IMR-90 (cell line): ENCODE results near the gene HNMT. TPM values are rescaled to one million over a fixed set of nuclear protein-coding genes. Genes with fewer than 3 reads are reported as not detected.

Experiments used
- ATAC-seq: fragments of 200-7000 bp; cut with Tn5 transposase; 2 replicates; pipeline ENCODE4 v1.9.1; 2020; ENCODE audit warnings: low read depth, mild to moderate bottlenecking, moderate library complexity
- BruUV-seq: library from RNA; stranded (reverse); fragments of 400-500 nt; replicated peaks from 2 replicates; lab custom pipeline; 2021; lab: Mats Ljungman, UMichigan
- CTCF ChIA-PET: fragments of 300-600 bp; formaldehyde crosslinking; extraction: SDS; loops from one replicate; lab custom pipeline; 2021; ENCODE audit warnings: antibody characterized with exemption; lab: Yijun Ruan, JAX
- POLR2A ChIA-PET: fragments of 300-600 bp; sonication (Branson Sonifier 250); formaldehyde crosslinking; loops from one replicate; lab custom pipeline; 2022; ENCODE audit warnings: antibody characterized with exemption; ENCODE audit not compliant: unreplicated experiment; lab: Charles Lee
- DNase-seq: peaks from one replicate; pipeline ENCODE4 v3.0.0; 2013
- H2AFZ ChIP-seq: replicated peaks from 2 replicates; pipeline ENCODE3; 2013; ENCODE audit warnings: low read length, mild to moderate bottlenecking; ENCODE audit not compliant: poor library complexity
- H2AK5ac ChIP-seq: 2 replicates; pipeline ENCODE4 v1.6.1; 2013; ENCODE audit warnings: low read depth, low read length, inconsistent platforms
- H2AK9ac ChIP-seq: replicated peaks from 2 replicates; pipeline ENCODE3; 2013; ENCODE audit warnings: mild to moderate bottlenecking, low read depth, low read length, moderate library complexity; ENCODE audit not compliant: poor library complexity
- H2BK120ac ChIP-seq: 2 replicates; pipeline ENCODE4 v1.6.1; 2013; ENCODE audit warnings: low read depth, low read length, inconsistent platforms
- H2BK15ac ChIP-seq: 3 replicates; pipeline ENCODE4 v1.6.1; 2013; ENCODE audit warnings: low read depth, low read length, inconsistent platforms
- H2BK20ac ChIP-seq: 2 replicates; pipeline ENCODE4 v1.6.1; 2013; ENCODE audit warnings: low read depth, mild to moderate bottlenecking, inconsistent platforms, low read length, moderate library complexity
- H2BK5ac ChIP-seq: 2 replicates; pipeline ENCODE4 v1.6.1; 2013; ENCODE audit warnings: mild to moderate bottlenecking, low read depth, low read length, inconsistent platforms; ENCODE audit not compliant: poor library complexity, severe bottlenecking
- H3K14ac ChIP-seq: replicated peaks from 2 replicates; pipeline ENCODE4 v1.6.1; 2013; ENCODE audit warnings: low read depth, low read length, inconsistent platforms
- H3K18ac ChIP-seq: 2 replicates; pipeline ENCODE4 v1.6.1; 2013; ENCODE audit warnings: low read depth, low read length, control low read depth
- H3K23ac ChIP-seq: 2 replicates; pipeline ENCODE4 v1.6.1; 2013; ENCODE audit warnings: low read depth, low read length, inconsistent platforms
- H3K27ac ChIP-seq: 2 replicates; pipeline ENCODE4 v1.5.1; 2013; ENCODE audit warnings: mild to moderate bottlenecking, control low read depth, low read length; ENCODE audit not compliant: insufficient read depth
- H3K27me3 ChIP-seq: 2 replicates; pipeline ENCODE4 v1.6.1; 2013; ENCODE audit warnings: low read length; ENCODE audit not compliant: control insufficient read depth, insufficient read depth
- H3K36me3 ChIP-seq: 2 replicates; pipeline ENCODE4 v1.6.1; 2013; ENCODE audit warnings: low read length, mixed read lengths; ENCODE audit not compliant: control insufficient read depth, insufficient read depth
- H3K4ac ChIP-seq: 2 replicates; pipeline ENCODE4 v1.6.1; 2013; ENCODE audit warnings: low read depth, low read length, inconsistent platforms
- H3K4me1 ChIP-seq: 2 replicates; pipeline ENCODE4 v1.6.1; 2013; ENCODE audit warnings: low read length, mixed read lengths; ENCODE audit not compliant: control insufficient read depth, insufficient read depth
- H3K4me2 ChIP-seq: 2 replicates; pipeline ENCODE4 v1.6.1; 2013; ENCODE audit warnings: low read depth, mild to moderate bottlenecking, control low read depth, low read length, moderate library complexity
- H3K4me3 ChIP-seq: 2 replicates; pipeline ENCODE4 v1.5.1; 2013; ENCODE audit warnings: low read depth, mild to moderate bottlenecking, control low read depth, low read length, moderate library complexity; ENCODE audit not compliant: insufficient read depth
- H3K56ac ChIP-seq: 2 replicates; pipeline ENCODE4 v1.6.1; 2013; ENCODE audit warnings: low read length, inconsistent platforms; ENCODE audit not compliant: insufficient read depth; ENCODE audit errors: extremely low read depth
- H3K79me1 ChIP-seq, 2 experiments: 2 replicates each; pipeline ENCODE4 v1.6.1; 2013; ENCODE audit warnings: low read length in 2 of 2, inconsistent platforms in 1 of 2, low read depth in 1 of 2
- H3K9ac ChIP-seq: 2 replicates; pipeline ENCODE4 v1.6.1; 2013; ENCODE audit warnings: low read depth, low read length, control low read depth
- H3K9me1 ChIP-seq: 2 replicates; pipeline ENCODE4 v1.6.1; 2013; ENCODE audit warnings: low read length, inconsistent platforms; ENCODE audit not compliant: insufficient read depth
- H3K9me3 ChIP-seq: 2 replicates; pipeline ENCODE4 v1.6.1; 2013; ENCODE audit warnings: low read length; ENCODE audit not compliant: control insufficient read depth, insufficient read depth
- H4K20me1 ChIP-seq: 2 replicates; pipeline ENCODE4 v1.6.1; 2013; ENCODE audit warnings: low read length, inconsistent platforms; ENCODE audit not compliant: insufficient read depth
- H4K5ac ChIP-seq: 2 replicates; pipeline ENCODE4 v1.6.1; 2013; ENCODE audit warnings: mild to moderate bottlenecking, low read depth, low read length, control low read depth
- H4K8ac ChIP-seq, 2 experiments: 2 replicates each; pipeline ENCODE4 v1.6.1; 2013; ENCODE audit warnings: low read depth in 2 of 2, low read length in 2 of 2, control low read depth in 1 of 2, inconsistent platforms in 1 of 2
- H4K91ac ChIP-seq: 2 replicates; pipeline ENCODE4 v1.6.1; 2013; ENCODE audit warnings: low read depth, low read length, inconsistent platforms; ENCODE audit not compliant: insufficient read depth
- BHLHE40 ChIP-seq: fragments of 150-350 bp; IDR thresholded peaks from 2 replicates; pipeline ENCODE4 v1.6.1; 2016; ENCODE audit warnings: mild to moderate bottlenecking, low read depth, low read length
- CEBPB ChIP-seq: IDR thresholded peaks from 2 replicates; pipeline ENCODE4 v1.6.1; 2012; ENCODE audit warnings: low read depth, low read length, improper control_type of control experiment
- CHD1 ChIP-seq: IDR thresholded peaks from 2 replicates; pipeline ENCODE4 v1.6.1; 2012; ENCODE audit warnings: low read depth, low read length, improper control_type of control experiment
- CTCF ChIP-seq: conservative IDR thresholded peaks from 2 replicates; pipeline ENCODE4 v1.5.1; 2012; ENCODE audit warnings: mild to moderate bottlenecking, low read depth, low read length, improper control_type of control experiment
- ELK1 ChIP-seq: fragments of 150-350 bp; IDR thresholded peaks from 2 replicates; pipeline ENCODE4 v1.6.1; 2016; ENCODE audit warnings: low read depth, mild to moderate bottlenecking, low read length, moderate library complexity, borderline replicate concordance
- FOS ChIP-seq: fragments of 150-350 bp; IDR thresholded peaks from 2 replicates; pipeline ENCODE4 v1.6.1; 2016; ENCODE audit warnings: low read depth, low read length
- MAFK ChIP-seq: IDR thresholded peaks from 2 replicates; pipeline ENCODE4 v1.6.1; 2012; ENCODE audit warnings: low read depth, low read length, improper control_type of control experiment
- MAZ ChIP-seq: IDR thresholded peaks from 2 replicates; pipeline ENCODE4 v1.6.1; 2012; ENCODE audit warnings: low read depth, mild to moderate bottlenecking, low read length, improper control_type of control experiment, moderate library complexity, borderline replicate concordance
- MXI1 ChIP-seq: IDR thresholded peaks from 2 replicates; pipeline ENCODE4 v1.6.1; 2012; ENCODE audit warnings: low read depth, mild to moderate bottlenecking, low read length, moderate library complexity, borderline replicate concordance
- POLR2A ChIP-seq: IDR thresholded peaks from 2 replicates; pipeline ENCODE4 v1.6.1; 2012; ENCODE audit warnings: mild to moderate bottlenecking, low read depth, low read length
- RFX5 ChIP-seq: IDR thresholded peaks from 2 replicates; pipeline ENCODE4 v1.8.0; 2012; ENCODE audit warnings: low read depth, mild to moderate bottlenecking, low read length, moderate library complexity
- SMC3 ChIP-seq: fragments of 150-350 bp; IDR thresholded peaks from 2 replicates; pipeline ENCODE4 v1.6.1; 2016; ENCODE audit warnings: low read depth, mild to moderate bottlenecking, antibody characterized with exemption, low read length, moderate library complexity
- USF2 ChIP-seq: fragments of 150-350 bp; IDR thresholded peaks from 2 replicates; pipeline ENCODE4 v1.6.1; 2017; ENCODE audit warnings: mild to moderate bottlenecking, antibody characterized with exemption, low read length, low read depth
- WGBS, 2 experiments: methylation state at CpG; one replicate each; pipeline versions ENCODE4 v1.1.5 to v1.1.7; 2013; ENCODE audit warnings: missing lambda C conversion rate in 2 of 2; ENCODE audit not compliant: insufficient read length in 1 of 2; ENCODE audit errors: extremely low coverage in 2 of 2; 5-methylcytosine and 5-hydroxymethylcytosine counted together
- dilution Hi-C: fragments of 300-500 bp; cut with HindIII; formaldehyde crosslinking; loops from one replicate; pipeline ENCODE4 v1.14.3; 2018; ENCODE audit warnings: low sequenced_read_pairs; ENCODE audit not compliant: unreplicated experiment
- in situ Hi-C: fragments of 300-500 bp; cut with MboI; formaldehyde crosslinking; loops from 3 replicates; pipeline ENCODE4 v1.14.3; 2019; ENCODE audit warnings: low sequenced_read_pairs, inconsistent platforms, mixed read lengths
- intact Hi-C: fragments of 100-400 bp; cut with micrococcal nuclease; formaldehyde crosslinking; loops from 2 replicates; pipeline ENCODE4 v1.10.0; 2022
- polyA plus RNA-seq, 3 experiments: library from polyadenylated mRNA; depleted of rRNA; stranded (reverse); fragments of >200 nt; gene quantifications; 2 replicates each; pipeline ENCODE4 v1.2.3, GENCODE V29; 2012; ENCODE audit warnings: low replicate concordance in 1 of 3
- total RNA-seq: library from RNA; depleted of rRNA; stranded (reverse); fragments of >200 nt; gene quantifications from 2 replicates; pipeline ENCODE4 v1.2.3, GENCODE V29; 2012

HNMT gene
- total and polyA plus RNA-seq, 2 of the 4 experiments (the other 2 are of a cell fraction) = 6.4 to 14.2 TPM

- intact Hi-C loops = no loop called here
- POLR2A ChIA-PET = no interaction called here
- Histone ChIP-seq H3K79me1 (no peaks in the 10 kb centered on the region), H4K8ac (no peak overlapping the region; a peak in 1 of 4 replicates), H3K14ac (no peak overlapping the region), H3K56ac (no peak overlapping the region), H3K27me3 (no peaks in the 10 kb centered on the region), H2BK20ac (peak overlapping the region; percentile 27), H2BK120ac (peak overlapping the region; percentile 66), H2BK15ac (0 out of 3 replicates have a peak overlapping the region, but pooled peaks have one; percentile 21), H3K27ac (no peak overlapping the region), H4K20me1 (no peaks in the 10 kb centered on the region), H2AK5ac (peak overlapping the region; percentile 75; the same call in 1 of the 2 replicates), H4K5ac (no peak overlapping the region; the same call in 1 of the 2 replicates), H2AFZ (no peak overlapping the region), H3K4me1 (peaks cover 11% of the 10 kb centered on the region), H3K4ac (peak overlapping the region; percentile 32; the same call in 1 of the 2 replicates), H3K36me3 (no peaks in the 10 kb centered on the region), H3K9me3 (no peaks in the 10 kb centered on the region), H3K18ac (no peak overlapping the region), H3K4me2 (no peak overlapping the region), H2BK5ac (no peak overlapping the region), H2AK9ac (no peak overlapping the region), H3K4me3 (no peak overlapping the region), H3K23ac (no peak overlapping the region), H3K9ac (no peak overlapping the region), H4K91ac (peak overlapping the region; percentile 24; the same call in 1 of the 2 replicates), H3K9me1 (peaks cover 6% of the 10 kb centered on the region; the same call in 1 of the 2 replicates)
- in situ Hi-C loops = no loop called here
- no peak for DNase-seq
- BruUV-seq = no TSS peak
- WGBS, 2 experiments = no CpG with 5 or more reads among the region's 4 CpGs
- TF ChIP-seq ELK1 (no peak), MAZ (no peak), CEBPB (no peak), RFX5 (no peak), FOS (no peak), MAFK (no peak), POLR2A (no peak), CHD1 (no peak), BHLHE40 (no peak), MXI1 (no peak), SMC3 (no peak), USF2 (no peak), CTCF (no peak)
- no peak for ATAC-seq
- dilution Hi-C loops = no loop called here
- CTCF ChIA-PET = no interaction called here
Measured at GRCh38 chr2:137927846-137928245, 36.4 kb upstream of the HNMT start.
